NCI-H446 treated with DMSO at 0.1 percent for 48 hours (cell line): Measurements from ENCODE around the gene CENPO.
"Not testable (repeated sequence)": the region's sequence is repeated elsewhere in the genome, so short reads cannot be mapped to it uniquely, and the experiment has no call there.

Experiments
- DNase-seq: peaks from one replicate; lab custom pipeline; 2025; lab: John Stamatoyannopoulos, UW

CENPO gene

DNA sequence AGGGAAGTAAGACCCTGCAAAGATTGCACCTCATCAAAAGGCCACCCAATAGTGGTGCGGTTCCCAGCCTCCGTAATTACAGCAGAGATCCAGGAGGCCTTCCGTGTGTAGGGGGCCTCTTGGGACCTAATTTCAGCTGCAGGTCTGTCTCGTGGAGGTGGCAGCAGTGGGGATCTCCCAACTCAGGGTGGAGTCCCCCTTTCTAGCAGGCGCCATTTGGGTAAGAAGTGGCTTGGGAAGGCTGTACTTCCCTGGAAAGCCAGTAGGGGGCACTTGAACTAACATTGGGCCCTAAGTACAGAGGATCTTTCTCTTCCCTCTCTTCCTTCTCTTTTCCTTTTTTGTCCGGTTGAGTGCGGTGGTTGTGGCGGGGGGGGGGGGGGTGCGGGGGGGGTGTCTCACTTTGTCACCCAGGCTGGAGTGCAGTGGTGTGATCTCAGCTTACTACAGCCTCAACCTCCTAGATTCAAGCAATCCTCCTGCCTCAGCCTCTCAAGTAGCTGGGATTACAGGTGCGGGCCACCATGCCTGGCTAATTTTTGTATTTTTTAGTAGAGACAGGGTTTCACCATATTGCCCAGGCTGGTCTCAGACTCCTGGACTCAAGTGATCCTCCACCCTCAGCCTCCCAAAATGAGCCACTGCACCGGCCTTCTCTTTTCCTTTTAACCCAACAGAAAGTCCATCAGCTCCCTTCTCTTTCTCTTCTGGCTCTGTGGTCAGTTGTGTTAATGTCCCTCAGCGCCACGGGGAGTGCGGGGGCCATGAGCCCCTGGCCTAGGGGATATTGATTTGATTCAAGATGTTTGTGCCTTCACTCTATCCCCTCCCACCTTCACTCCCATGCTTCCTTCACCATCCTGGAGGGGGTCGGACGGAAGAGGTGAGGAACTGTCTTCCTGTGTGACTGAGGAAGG, 32.0 kb downstream of the CENPO start:
- no peak for DNase-seq

- no peak for DNase-seq
These were observed 32.9 kb downstream of the CENPO start for GRCh38 chr2:24825883-24826772.

DNA sequence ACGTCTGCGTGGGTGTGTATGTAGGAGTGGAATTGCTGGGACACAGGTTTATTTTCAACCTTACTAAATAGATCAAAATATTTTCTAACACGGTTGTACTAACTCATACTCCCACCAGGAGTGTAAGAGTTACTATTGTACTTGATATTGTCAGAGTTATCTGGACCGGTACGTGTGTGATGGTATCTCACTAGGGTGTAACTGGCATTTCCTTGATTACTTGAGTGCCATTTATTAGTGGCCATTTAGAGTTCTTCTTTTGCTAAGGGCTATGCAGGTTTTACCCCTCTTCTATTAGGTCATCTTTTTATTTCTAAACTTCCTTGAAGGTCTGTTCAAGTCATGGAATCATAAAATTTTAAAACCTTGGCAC, 33.5 kb downstream of the CENPO start:
- DNase-seq: no peak

DNA sequence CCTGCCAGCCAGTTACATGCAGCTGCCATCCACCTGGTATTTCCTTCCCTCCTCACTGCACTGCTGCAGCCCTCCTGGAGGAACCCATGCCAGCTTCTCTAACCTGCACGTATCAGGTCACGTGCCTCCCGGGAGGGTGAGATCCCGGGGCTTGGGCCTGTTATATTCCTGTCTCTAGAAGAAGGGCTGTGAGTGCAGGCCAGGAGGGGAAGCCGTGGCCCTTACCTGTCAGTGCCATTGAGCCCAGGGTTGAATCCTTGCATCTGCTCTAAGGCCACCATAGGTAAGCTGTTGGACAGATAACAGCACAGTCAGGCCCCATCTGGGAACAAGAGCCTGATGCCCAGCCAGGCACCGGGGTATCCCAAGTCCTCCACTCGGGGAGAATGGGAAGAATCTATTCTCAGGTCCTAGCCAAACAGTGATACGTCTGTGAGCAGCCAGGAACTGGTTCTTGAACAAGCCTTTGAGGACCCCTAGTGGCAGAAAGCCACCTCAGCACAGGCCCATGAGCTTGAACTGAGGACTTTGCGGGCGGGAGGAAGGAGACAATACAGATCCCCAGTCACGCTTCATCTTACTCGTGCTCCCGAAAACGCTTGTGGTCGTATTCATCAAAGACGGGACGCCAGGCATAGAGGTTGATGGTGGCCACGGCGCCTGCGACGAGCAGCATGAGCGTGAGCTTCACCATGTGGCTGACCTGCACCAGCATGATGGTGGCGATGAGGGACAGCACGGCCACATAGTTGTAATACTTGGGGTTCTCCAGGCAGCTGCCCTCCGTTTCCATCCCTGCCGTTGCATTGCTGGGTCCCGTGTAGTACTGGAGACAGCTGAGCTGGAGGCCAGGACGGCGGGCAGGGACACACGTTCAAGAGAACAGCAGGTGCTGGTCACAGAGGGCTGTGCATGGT, 34.4 kb downstream of the CENPO start:
- peak; percentile 27 for DNase-seq

DNA sequence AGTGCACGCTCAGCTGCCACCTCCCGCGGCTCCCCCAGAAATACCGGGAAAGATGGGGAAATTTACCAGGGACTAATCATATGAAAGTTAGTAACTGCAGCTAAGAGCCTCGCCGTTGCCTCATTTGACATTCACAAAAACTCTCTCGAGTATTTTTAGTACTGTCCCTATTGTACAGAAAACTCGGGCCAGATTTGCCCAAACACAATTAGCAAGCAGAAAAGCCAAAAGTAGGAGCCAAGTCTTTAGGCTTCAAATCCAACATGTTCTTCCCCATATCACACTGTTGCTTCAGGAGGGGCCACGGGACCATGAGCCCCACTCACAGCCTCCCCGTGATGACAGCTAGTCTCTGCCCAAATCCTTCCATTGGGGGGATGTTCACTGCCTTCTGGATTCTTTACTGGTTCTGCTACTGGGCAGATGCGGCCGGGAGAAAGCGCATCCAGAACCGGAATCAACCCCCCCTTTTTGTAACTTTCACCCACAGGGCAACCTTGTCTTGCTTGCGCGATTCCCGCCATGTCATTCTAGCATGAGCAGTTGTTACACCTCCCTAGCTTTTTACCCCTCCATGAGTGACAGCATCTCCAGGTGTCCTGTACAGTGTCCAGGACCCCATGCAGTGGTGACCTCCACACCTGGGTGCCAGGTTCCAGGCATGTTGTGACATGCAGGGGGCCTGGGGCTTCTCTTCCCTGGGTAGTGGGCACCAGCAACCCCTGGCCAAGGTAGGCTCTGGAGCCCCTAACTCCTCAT, 35.2 kb downstream of the CENPO start:
- DNase-seq: no peak

DNA sequence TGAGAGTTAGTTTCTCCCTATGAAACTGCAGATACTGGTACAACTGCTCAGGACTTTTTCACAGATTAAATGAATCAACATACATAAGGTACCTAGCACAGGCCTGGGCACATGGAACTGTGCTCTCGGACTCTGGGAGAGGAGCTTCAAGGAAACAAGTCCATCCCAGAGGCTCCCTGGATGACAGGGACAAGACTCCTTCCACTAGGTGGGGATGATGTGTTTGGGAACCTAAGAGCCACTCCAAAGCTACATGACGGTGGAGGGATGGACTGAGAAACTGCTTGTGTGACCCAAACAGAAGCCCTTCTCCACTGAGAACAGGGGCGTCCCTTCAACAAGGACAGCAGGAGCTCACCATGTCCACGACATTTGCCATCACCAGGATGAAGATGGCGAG, 37.1 kb downstream of the CENPO start:
- DNase-seq: no peak

- DNase-seq: no peak
These were observed 37.6 kb downstream of the CENPO start for GRCh38 chr2:24830786-24831185.

GRCh38 chr2:24831221-24832072, 38.2 kb downstream of the CENPO start:
- DNase-seq: no peak

GRCh38 chr2:24832073-24832461, 38.8 kb downstream of the CENPO start:
- DNase-seq: no peak

DNA sequence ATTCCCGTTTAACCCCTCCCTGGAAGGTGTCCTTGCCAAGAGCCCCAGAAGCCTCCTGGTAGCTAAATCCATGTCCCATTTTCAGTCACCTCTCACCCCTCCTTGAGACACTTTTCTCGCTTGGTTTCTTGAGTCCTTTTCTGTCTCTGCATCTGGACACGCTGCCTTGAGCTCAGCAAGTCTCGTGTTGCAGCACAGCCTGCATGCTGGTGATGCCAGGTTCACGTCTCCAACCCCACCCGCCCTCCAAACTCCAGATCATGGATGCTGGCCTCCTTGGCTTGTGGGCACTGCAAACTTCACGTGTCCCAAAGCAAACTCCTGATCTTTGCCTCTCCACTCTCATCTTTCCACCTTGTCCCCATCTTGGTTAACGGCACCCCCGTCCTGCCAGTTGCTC, 39.3 kb downstream of the CENPO start:
- DNase-seq: no peak

- no peak for DNase-seq
These were observed 39.9 kb downstream of the CENPO start for GRCh38 chr2:24832931-24833701.

DNA sequence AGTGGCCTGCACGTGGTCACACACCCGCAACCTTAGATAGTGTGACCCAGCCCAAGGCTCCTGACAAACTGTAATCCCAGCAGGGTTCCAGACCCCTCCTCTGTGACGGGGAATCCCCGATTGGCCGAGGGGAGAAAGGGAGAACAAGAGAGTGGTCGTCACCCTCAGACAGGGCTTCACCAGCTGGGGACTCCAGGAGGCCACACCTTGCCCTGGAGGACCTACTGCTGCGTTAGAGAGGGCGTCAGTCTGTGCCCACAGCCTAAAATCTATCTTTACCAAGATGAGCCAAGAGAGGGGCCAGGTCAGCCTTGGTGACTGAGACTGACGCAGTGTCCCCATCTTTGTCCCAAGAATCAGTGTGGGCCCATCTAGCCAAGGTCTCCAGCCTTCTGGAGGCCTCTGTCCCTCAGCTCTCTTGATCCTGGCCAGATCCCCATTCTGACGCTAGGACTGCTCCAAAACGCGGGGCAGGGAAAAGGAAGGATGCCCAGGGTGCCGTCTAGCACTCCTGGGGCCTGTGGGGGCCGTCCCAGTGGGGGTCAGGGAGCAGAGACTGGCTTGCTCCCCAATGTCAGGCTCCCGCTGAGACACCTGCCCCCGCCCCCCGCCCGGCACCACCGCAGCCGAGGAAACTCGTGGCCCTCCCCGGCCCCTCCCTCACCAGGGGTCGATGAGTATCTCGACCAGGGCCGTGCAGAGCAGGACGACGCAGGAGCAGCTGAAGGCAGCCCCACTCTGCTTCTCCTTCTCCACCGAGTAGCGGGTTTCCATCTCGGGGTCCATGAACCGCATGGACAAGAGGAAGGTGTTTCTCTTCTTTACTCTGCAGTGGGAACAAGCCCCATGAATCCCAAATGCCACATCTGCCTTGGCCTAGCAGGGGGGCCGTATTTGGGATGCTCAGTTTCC, 40.9 kb downstream of the CENPO start:
- DNase-seq: no peak

DNA sequence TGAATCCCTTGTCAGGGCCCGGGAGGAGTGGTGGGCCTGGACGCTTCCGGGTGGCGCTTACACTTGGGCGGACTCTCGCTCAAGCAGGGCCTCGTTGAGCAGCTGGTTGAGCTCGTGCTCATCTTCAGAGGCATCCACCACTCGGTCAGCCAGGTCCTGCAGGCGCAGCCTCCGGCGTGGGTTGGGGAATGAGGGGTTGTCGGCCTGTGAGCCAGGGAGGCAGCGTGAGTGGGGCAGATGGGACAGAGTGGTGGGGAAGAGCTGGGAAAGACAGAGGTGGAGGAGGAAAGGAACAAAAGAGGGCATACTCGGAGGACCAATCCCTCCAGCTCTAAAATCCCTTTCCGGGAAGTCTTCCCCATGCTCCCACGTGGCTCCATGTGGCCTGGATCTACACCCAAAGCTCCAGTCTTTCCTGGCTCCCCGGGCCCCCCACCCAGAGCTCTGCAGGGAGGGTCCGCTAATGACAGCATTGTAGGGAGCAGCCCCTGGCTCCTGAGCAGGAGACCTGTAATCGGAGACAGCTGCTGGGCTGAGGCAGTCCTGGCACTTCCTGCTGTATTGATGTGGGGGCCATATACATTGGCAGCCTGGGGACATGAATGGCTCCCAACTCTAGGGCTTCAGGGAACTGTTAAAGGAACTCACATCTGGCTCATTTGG, 41.6 kb downstream of the CENPO start:
- no peak for DNase-seq

GRCh38 chr2:24835411-24835810, 42.2 kb downstream of the CENPO start:
- DNase-seq: not testable (repeated sequence)

DNA sequence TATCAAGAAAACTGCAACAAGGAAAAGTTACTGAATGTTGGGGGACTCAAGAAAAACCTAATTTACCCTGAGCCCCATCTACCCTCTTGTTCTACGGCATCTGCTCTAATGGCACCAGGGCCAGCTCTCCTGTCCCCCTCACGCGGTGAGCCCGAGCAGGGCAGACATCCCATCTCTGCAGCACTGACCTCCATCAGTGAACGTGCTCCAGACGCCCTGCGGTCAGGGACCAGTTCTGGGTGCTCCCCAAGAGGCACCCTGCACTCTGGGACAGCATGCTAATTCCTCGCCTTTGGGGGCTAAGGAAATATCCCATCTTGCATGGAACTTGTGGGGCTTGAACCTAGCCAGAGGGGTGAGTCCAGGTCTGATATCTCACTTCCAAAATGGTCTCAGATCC, 43.0 kb downstream of the CENPO start:
- DNase-seq: no peak

DNA sequence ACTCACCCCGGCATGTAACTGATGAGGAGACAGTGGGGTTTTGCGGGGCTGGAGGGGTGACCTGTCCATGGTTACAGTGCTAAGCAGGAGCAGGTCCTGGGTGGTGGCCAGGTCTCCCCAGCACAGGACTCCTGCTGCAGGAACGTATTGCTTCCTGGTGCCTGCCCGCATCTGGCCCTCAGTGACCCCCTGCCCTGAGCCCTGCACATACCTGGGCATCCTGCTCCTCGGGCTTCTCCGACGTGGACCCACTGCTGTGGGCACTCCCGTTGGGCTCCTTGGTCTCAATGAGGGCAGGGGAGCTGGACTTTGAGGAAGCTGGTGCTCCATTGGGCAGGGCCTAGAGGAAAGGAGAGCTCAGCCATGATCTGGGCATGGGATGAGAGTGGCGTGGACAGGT, 43.5 kb downstream of the CENPO start:
- DNase-seq: no peak

DNA sequence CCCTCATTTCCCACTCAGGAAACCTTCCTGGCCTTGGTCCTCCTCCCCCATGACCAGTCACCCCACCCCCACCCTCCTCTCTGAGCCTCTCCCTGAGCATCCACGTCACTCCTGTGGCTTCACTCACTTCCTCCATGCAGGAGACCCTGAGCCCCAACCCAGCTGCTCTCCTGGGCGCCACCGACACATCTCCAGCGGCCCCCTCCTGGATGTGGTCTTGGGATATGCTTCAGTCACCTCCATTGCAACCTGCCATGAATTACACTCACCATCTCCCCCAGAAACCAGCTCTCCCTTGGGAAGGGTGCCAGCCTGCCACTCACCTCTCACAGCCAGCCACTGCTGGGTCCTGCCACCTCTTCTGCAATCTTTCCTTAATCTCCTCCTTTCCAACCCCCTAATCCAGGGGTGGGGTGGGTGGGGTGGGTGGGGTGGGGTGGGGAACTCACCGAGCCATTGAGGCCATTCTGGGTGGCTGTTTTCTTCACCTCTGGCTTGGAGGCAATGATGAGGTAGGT, 44.8 kb downstream of the CENPO start:
- no peak for DNase-seq

DNA sequence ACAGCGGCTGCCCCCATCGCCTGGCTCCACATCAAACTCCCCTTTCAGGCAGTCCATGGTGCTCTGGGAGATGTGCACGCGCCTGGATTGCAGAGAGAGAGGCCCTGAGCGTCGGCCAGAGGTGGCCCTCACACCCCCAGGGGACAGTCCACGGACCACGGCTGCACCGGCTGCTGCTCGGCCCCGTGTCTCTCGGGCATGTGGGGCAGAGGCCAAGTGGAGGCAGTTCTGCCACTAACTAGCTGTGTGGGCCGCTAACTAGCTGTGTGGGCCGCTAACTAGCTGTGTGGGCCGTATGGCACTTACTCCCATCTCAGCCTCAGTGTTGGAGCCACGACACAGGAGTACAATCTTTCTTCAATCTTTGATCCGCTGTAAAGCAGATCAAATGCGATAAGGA, 45.3 kb downstream of the CENPO start:
- DNase-seq: no peak
